NT2/D1 (cell line): ENCODE data around the gene PRICKLE3.

ENCODE experiments used
- YY1 ChIP-seq: IDR thresholded peaks from 2 replicates; pipeline ENCODE4 v1.6.1; 2011; ENCODE audit not compliant: insufficient read length, insufficient read depth
- ZNF274 ChIP-seq: IDR thresholded peaks from 2 replicates; pipeline ENCODE4 v1.6.1; 2011; ENCODE audit warnings: mild to moderate bottlenecking, low read depth, low read length

DNA sequence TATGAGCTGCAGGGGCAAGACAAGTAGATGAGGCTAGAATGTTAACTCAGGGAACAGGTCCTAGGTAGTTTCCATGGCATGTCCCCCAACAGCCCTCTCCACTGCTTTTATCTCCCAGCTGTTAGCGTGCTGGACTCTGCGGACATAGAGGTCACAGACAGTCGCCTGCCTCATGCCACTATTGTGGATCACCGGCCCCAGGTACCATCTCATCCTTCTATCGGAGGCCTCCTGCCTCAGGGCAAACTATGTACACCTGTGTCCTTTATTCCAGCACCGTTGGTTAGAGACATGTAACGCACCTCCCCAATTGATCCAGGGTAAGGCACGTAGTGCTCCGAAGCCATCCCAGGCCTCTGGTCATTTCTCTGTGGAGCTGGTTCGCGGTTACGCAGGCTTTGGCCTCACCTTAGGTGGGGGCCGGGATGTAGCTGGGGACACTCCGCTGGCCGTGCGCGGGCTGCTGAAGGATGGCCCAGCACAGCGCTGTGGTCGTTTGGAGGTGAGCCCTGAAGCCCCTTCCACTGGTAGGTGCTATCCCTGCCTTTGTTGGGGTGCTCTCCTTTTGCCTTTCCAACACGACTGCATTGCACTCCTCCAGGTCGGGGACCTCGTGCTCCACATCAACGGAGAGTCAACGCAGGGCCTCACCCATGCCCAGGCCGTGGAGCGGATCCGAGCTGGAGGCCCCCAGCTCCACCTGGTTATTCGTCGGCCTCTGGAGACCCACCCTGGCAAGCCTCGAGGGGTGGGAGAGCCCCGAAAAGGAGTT, 21.4 kb downstream of the PRICKLE3 start:
- no peak for TF ChIP-seq ZNF274
- TF ChIP-seq YY1 = no peak
